ENCODE data around the gene SLC35F6. TPM values are rescaled to one million over a fixed set of nuclear protein-coding genes. Genes with fewer than 3 reads are reported as not detected.

Gene SLC35F6
- total and polyA plus RNA-seq, 9 of the 15 experiments (the other 6 are each of a cell fraction or from before 2014, with no cell fraction given): 11.9 to 47.3 (median 22.5) TPM

DNA sequence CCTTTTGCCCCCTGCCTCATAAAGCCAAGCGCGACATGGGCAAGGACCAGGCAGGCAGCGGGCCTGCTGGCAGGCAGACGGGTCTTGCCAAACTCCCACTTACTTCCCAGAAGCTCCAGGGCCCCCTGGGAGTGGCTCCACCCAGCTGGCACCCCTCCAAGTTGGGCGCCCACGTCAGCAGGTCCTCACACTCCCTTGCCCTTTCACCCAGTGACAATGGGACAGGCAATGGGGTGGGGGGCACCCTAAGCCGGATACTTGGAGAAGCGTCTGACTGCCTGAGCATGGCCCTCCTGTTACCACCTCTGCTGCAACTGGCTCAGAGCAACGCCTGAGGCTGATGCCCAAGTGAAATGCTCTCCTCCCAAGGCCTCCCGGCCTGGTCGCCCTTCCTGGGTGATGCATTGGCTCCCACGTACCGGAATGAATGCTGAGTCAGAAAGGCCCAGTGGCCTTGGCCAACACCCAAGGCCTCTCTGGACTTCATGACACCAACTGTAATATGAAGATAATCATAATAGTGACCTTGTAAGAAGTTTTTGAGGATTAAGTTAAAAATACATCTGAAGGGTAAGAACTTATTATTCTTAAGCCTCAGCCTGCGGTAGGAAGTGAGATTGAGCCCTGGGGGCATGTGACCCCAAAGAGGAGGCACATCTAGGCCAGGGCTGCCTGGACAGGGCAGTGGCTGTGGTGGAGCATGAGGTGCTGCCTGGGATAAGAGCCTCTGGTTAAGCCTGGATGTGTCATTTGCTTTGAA lies 39.9 kb upstream of the SLC35F6 start (continued):
- TF ChIP-seq IRF9 (tag; IDR thresholded peaks at IDR 0.05) (no peak), SIN3B (IDR thresholded peaks at IDR 0.05; ENCODE audit: low read depth) (no peak), ZNF695 (CRISPR knock-in tag; IDR thresholded peaks at IDR 0.05) (no peak), RFX7 (CRISPR knock-in tag; IDR thresholded peaks at IDR 0.05) (no peak), NR1H2 (CRISPR knock-in tag; IDR thresholded peaks at IDR 0.05) (no peak), E2F8 (IDR thresholded peaks at IDR 0.05; ENCODE audit: low read depth, partially characterized antibody) (no peak), ZZZ3 (IDR thresholded peaks at IDR 0.05) (no peak), PRMT5 (CRISPR knock-in tag; IDR thresholded peaks at IDR 0.05) (no peak), ZNF707 (CRISPR knock-in tag; conservative IDR thresholded peaks at IDR 0.05) (no peak), MCM5 (IDR thresholded peaks at IDR 0.05; ENCODE audit: low read depth) (no peak), NFATC3 (IDR thresholded peaks at IDR 0.05) (no peak), TRIM25 (IDR thresholded peaks at IDR 0.05; ENCODE audit: borderline replicate concordance) (no peak), COPS2 (conservative IDR thresholded peaks at IDR 0.05) (no peak), CBFB (CRISPR knock-in tag; IDR thresholded peaks at IDR 0.05) (peak; percentile 53; the same call in 1 of the 2 replicates)
- TF ChIP-seq, protein P1, sequence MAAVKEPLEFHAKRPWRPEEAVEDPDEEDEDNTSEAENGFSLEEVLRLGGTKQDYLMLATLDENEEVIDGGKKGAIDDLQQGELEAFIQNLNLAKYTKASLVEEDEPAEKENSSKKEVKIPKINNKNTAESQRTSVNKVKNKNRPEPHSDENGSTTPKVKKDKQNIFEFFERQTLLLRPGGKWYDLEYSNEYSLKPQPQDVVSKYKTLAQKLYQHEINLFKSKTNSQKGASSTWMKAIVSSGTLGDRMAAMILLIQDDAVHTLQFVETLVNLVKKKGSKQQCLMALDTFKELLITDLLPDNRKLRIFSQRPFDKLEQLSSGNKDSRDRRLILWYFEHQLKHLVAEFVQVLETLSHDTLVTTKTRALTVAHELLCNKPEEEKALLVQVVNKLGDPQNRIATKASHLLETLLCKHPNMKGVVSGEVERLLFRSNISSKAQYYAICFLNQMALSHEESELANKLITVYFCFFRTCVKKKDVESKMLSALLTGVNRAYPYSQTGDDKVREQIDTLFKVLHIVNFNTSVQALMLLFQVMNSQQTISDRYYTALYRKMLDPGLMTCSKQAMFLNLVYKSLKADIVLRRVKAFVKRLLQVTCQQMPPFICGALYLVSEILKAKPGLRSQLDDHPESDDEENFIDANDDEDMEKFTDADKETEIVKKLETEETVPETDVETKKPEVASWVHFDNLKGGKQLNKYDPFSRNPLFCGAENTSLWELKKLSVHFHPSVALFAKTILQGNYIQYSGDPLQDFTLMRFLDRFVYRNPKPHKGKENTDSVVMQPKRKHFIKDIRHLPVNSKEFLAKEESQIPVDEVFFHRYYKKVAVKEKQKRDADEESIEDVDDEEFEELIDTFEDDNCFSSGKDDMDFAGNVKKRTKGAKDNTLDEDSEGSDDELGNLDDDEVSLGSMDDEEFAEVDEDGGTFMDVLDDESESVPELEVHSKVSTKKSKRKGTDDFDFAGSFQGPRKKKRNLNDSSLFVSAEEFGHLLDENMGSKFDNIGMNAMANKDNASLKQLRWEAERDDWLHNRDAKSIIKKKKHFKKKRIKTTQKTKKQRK (IDR thresholded peaks at IDR 0.05; ENCODE audit: borderline replicate concordance, low read depth, low read length): no peak
- TF ChIP-seq, protein P2, sequence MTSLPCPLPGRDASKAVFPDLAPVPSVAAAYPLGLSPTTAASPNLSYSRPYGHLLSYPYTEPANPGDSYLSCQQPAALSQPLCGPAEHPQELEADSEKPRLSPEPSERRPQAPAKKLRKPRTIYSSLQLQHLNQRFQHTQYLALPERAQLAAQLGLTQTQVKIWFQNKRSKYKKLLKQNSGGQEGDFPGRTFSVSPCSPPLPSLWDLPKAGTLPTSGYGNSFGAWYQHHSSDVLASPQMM (CRISPR knock-in tag; IDR thresholded peaks at IDR 0.05): no peak
- TF ChIP-seq, protein P3, sequence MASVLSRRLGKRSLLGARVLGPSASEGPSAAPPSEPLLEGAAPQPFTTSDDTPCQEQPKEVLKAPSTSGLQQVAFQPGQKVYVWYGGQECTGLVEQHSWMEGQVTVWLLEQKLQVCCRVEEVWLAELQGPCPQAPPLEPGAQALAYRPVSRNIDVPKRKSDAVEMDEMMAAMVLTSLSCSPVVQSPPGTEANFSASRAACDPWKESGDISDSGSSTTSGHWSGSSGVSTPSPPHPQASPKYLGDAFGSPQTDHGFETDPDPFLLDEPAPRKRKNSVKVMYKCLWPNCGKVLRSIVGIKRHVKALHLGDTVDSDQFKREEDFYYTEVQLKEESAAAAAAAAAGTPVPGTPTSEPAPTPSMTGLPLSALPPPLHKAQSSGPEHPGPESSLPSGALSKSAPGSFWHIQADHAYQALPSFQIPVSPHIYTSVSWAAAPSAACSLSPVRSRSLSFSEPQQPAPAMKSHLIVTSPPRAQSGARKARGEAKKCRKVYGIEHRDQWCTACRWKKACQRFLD (CRISPR knock-in tag; IDR thresholded peaks at IDR 0.05): peak; percentile 91

Data from K562 (cell line).